NT2/D1 (cell line): ENCODE data around the gene CPE.

Experiments
- DNase-seq: peaks from one replicate; pipeline ENCODE4 v3.0.0-alpha.2; 2011; ENCODE audit warnings: low read depth, low spot score
- H3K27me3 ChIP-seq: 2 replicates; pipeline ENCODE4 v1.6.0; 2011; ENCODE audit warnings: mild to moderate bottlenecking; ENCODE audit not compliant: insufficient read length, insufficient read depth
- H3K36me3 ChIP-seq: 2 replicates; pipeline ENCODE4 v1.6.1; 2011; ENCODE audit warnings: mild to moderate bottlenecking, low read length, mixed read lengths; ENCODE audit not compliant: insufficient read depth, insufficient read length
- H3K4me1 ChIP-seq: 2 replicates; pipeline ENCODE4 v1.5.1; 2011; ENCODE audit not compliant: insufficient read depth, insufficient read length
- H3K4me3 ChIP-seq: 2 replicates; pipeline ENCODE4 v1.5.1; 2011; ENCODE audit warnings: low read depth; ENCODE audit not compliant: insufficient read length
- H3K9ac ChIP-seq: 2 replicates; pipeline ENCODE4 v1.6.0; 2011; ENCODE audit warnings: low read depth; ENCODE audit not compliant: insufficient read length
- H3K9me3 ChIP-seq: 2 replicates; pipeline ENCODE4 v1.5.1; 2011; ENCODE audit warnings: mild to moderate bottlenecking, low read length; ENCODE audit not compliant: insufficient read depth
- SUZ12 ChIP-seq: IDR thresholded peaks from 2 replicates; pipeline ENCODE4 v1.6.1; 2011; ENCODE audit not compliant: insufficient read length, insufficient read depth; ENCODE audit errors: extremely low read depth
- YY1 ChIP-seq: IDR thresholded peaks from 2 replicates; pipeline ENCODE4 v1.6.1; 2011; ENCODE audit not compliant: insufficient read length, insufficient read depth
- ZNF274 ChIP-seq: IDR thresholded peaks from 2 replicates; pipeline ENCODE4 v1.6.1; 2011; ENCODE audit warnings: mild to moderate bottlenecking, low read depth, low read length

The CPE gene

DNA sequence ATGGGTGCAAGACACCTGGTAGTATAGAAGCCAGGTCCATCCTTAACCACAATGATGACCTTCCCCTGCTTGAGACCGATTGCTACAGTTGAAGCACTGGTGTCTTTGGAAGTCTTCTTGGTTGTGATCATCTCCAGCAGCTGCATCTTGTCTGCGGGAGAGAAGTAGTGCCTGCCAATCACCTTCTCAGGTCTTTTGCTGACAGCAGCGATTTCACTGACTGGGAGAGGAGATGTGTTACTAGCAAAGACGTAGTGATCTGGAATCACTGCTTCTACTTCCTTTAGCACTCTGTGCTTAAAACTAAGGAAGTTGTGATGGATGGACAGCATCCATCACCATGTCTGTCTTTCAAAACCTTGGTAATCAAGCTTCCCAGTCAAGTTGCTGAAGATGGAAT lies 25.9 kb downstream of the CPE start:
- DNase-seq = no peak
- H3K36me3 ChIP-seq = no peaks in the 10 kb centered on the region
- no peaks in the 10 kb centered on the region for H3K4me1 ChIP-seq
- TF ChIP-seq ZNF274 (no peak), SUZ12 (no peak), YY1 (no peak)
- H3K9me3 ChIP-seq = no peaks in the 10 kb centered on the region
- no peak overlapping the region for H3K4me3 ChIP-seq
- H3K9ac ChIP-seq = no peak overlapping the region
- no peaks in the 10 kb centered on the region for H3K27me3 ChIP-seq

DNA sequence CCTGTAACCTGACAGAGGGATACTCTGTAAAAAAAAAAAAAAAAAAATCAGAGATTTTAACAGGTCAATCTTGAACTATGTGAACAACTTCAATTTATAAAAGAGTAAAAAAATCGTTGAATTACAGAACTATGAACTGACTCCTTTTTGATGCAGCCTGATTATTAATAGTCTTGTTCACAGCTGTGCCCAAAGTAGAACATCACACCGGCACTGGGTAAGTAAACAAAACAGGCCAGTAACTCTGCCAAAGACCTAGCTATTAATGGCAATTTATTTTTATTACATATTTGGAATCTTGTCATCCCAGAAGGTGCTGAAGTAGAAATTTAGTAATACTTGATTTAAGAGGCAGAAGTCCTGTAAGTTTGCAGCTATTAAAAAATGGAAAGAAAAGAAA lies 31.4 kb downstream of the CPE start:
- Histone ChIP-seq H3K4me3 (no peak overlapping the region), H3K9me3 (no peaks in the 10 kb centered on the region), H3K4me1 (no peaks in the 10 kb centered on the region), H3K27me3 (no peaks in the 10 kb centered on the region), H3K36me3 (no peaks in the 10 kb centered on the region), H3K9ac (no peak overlapping the region)
- TF ChIP-seq YY1 (no peak), ZNF274 (no peak), SUZ12 (no peak)
- no peak for DNase-seq

DNA sequence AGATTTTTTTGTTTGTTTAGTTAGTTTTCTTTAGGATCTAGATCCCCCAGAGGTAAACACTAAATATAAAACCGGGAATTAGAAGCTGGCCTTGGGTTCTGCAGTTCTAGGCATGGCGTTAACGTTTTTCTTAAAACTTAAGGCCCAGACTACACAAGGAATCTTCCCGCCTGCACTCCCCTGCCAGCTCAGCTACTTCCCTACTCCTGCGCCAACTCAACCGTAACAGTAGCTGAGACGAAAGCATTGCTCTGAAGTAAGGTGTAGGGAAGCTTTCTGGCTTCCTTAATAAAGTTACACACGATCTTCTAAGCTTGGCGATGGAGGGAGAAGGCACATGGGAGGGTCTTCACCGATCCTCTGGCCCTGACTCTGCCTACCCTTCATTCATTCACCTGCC lies 37.1 kb downstream of the CPE start:
- H3K27me3 ChIP-seq = no peaks in the 10 kb centered on the region
- no peaks in the 10 kb centered on the region for H3K9me3 ChIP-seq
- DNase-seq = no peak
- H3K4me3 ChIP-seq = no peak overlapping the region
- no peak overlapping the region for H3K9ac ChIP-seq
- TF ChIP-seq SUZ12 (no peak), ZNF274 (no peak), YY1 (no peak)
- H3K4me1 ChIP-seq = no peaks in the 10 kb centered on the region
- no peaks in the 10 kb centered on the region for H3K36me3 ChIP-seq

DNA sequence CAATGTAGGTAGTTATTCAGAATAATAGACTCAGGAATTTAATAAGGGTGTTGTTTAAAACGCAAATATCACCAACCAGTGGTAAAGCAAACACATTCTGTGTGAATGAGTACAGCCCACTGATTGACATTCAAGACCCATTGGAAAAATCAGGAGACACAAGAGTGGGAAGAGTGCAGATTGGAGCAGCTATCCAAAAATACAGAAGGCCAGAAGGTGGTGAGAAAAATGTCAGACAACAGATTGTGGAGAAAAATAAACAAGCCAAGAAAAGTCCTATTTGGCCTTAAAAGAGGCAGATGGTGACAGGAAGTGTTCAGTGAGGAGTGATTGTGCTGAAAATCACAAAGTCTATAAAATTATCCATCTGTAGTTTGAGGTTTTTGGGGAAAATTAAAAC lies 39.3 kb downstream of the CPE start:
- Histone ChIP-seq H3K4me3 (no peak overlapping the region), H3K36me3 (no peaks in the 10 kb centered on the region), H3K9me3 (no peaks in the 10 kb centered on the region), H3K9ac (no peak overlapping the region), H3K27me3 (no peaks in the 10 kb centered on the region), H3K4me1 (no peaks in the 10 kb centered on the region)
- DNase-seq = no peak
- TF ChIP-seq YY1 = no peak
- TF ChIP-seq SUZ12 = no peak

DNA sequence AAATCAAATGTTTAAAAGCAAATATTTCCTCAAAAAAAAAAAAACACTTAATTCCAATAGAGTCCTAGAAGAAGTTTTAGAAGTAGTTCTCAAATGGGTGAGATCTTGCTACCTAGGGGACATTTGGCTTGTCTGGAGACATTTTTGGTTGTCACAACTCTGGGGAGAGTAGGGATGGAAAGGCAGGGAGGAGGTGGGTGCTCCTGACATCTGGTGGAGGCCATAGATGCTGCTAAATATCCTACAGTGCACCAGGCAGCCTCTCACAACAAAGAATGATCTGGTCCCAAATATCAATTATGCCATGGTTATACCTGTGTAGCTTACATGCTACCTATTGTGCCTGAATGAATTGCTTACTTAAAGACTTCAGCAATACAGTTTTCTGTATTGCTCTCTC lies 46.8 kb downstream of the CPE start:
- no peak for TF ChIP-seq YY1
- no peak for TF ChIP-seq ZNF274
- no peak for TF ChIP-seq SUZ12
- Histone ChIP-seq H3K4me3 (no peak overlapping the region), H3K9ac (no peak overlapping the region), H3K36me3 (no peaks in the 10 kb centered on the region), H3K4me1 (no peaks in the 10 kb centered on the region), H3K27me3 (no peaks in the 10 kb centered on the region), H3K9me3 (peaks cover 18% of the 10 kb centered on the region; the same call in 1 of the 2 replicates)
- DNase-seq = no peak

- H3K9ac ChIP-seq = no peak overlapping the region
- H3K4me3 ChIP-seq = no peak overlapping the region
- H3K27me3 ChIP-seq = no peaks in the 10 kb centered on the region
- H3K36me3 ChIP-seq = no peaks in the 10 kb centered on the region
- no peak for TF ChIP-seq ZNF274
- TF ChIP-seq SUZ12 = no peak
- TF ChIP-seq YY1 = no peak
- peaks cover 18% of the 10 kb centered on the region; the same call in 1 of the 2 replicates for H3K9me3 ChIP-seq
- no peaks in the 10 kb centered on the region for H3K4me1 ChIP-seq
- no peak for DNase-seq
Measured at GRCh38 chr4:165426331-165426730, 47.5 kb downstream of the CPE start.

DNA sequence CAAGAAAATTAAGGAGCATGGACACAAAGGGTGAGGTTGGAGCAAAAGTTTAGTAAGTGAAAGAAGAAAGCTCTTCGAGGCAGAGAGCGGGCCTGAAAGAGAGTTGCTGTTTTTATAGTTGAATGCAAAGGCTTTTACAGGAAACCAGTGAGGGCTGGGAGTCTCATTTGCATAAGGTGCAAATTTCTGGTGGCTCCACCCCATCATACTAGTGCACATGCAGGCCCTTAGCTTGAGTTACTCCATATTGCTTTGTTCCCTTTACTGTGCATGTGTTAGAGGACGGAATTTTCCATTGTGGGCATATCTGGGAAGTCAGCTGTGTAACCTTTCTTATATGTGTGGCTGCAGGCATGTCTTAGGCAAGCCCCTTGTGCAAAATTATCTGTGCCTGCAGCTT lies 48.0 kb downstream of the CPE start:
- no peaks in the 10 kb centered on the region for H3K27me3 ChIP-seq
- DNase-seq = no peak
- no peaks in the 10 kb centered on the region for H3K36me3 ChIP-seq
- H3K4me3 ChIP-seq = no peak overlapping the region
- TF ChIP-seq SUZ12 (no peak), YY1 (no peak), ZNF274 (no peak)
- H3K9ac ChIP-seq = no peak overlapping the region
- peaks cover 18% of the 10 kb centered on the region; the same call in 1 of the 2 replicates for H3K9me3 ChIP-seq
- no peaks in the 10 kb centered on the region for H3K4me1 ChIP-seq

DNA sequence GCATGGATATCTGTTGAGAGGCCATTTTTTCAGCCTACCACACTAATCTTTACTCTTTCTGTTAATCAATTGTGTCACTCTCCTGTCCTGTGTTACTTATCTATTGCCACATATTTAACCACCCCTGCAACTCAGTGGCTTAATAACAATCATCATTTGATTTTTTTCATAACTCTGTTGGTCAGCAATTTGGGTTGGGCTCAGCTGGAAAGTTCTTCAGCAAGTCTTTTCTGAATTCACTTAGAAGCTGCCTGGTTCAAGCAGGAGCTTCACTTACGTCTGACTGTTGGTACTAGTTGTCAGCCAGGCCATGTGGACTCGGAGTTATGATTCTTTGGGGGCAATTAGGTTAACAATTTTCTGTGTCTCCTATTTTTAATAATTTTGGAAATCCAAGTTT lies 50.1 kb downstream of the CPE start:
- no peaks in the 10 kb centered on the region for H3K36me3 ChIP-seq
- no peak overlapping the region for H3K4me3 ChIP-seq
- DNase-seq = no peak
- TF ChIP-seq ZNF274 = no peak
- TF ChIP-seq YY1 = no peak
- TF ChIP-seq SUZ12 = no peak
- no peak overlapping the region for H3K9ac ChIP-seq
- H3K4me1 ChIP-seq = no peaks in the 10 kb centered on the region
- peaks cover 18% of the 10 kb centered on the region; the same call in 1 of the 2 replicates for H3K9me3 ChIP-seq
- H3K27me3 ChIP-seq = no peaks in the 10 kb centered on the region
